ENCODE results near the gene ABHD11.

The ABHD11 gene

DNA sequence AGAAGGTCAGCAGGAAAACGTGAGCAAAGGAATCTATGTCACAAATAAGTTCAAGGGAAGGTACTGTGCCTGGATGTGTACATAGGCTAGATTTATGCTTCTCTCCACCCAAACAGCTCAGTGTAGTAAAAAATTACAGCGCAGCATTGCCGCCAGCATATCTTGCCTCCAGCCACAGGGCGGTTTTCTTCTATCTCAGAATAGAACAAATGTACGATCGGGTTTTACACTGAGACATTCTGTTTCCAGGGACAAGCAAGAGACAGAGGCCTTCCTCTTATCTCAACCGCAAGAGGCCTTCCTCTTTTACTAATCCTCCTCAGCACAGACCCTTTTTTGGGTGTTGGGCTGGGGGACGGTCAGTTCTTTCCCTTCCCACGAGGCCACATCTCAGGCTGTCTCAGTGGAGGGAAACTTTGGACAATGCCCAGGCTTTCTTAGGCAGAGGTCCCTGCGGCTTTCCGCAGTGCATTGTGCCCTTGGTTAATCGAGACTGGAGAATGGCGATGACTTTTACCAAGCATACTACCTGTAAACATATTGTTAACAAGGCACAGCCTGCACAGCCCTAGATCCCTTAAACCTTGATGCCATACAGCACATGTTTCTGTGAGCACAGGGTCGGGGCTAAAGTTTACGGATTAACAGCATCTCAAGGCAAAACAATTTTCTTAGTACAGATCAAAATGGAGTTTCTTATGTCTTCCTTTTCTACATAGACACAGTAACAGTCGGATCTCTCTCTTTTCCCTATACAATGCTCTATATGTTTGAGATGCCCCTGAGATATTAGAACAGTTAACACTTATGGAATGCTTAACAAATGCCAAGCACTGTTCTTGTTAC lies 11.6 kb upstream of the ABHD11 start:
- Histone ChIP-seq H3K36me3 (no peaks in the 10 kb centered on the region), H3K4me3 (ENCODE audit: low read depth, low read length) (no peak overlapping the region), H3K9me3 (ENCODE audit: severe bottlenecking) (no peaks in the 10 kb centered on the region), H3K27me3 (ENCODE audit: insufficient read depth, low read depth, severe bottlenecking) (no peaks in the 10 kb centered on the region), H3K27ac (no peak overlapping the region)
- TF ChIP-seq, protein P1, sequence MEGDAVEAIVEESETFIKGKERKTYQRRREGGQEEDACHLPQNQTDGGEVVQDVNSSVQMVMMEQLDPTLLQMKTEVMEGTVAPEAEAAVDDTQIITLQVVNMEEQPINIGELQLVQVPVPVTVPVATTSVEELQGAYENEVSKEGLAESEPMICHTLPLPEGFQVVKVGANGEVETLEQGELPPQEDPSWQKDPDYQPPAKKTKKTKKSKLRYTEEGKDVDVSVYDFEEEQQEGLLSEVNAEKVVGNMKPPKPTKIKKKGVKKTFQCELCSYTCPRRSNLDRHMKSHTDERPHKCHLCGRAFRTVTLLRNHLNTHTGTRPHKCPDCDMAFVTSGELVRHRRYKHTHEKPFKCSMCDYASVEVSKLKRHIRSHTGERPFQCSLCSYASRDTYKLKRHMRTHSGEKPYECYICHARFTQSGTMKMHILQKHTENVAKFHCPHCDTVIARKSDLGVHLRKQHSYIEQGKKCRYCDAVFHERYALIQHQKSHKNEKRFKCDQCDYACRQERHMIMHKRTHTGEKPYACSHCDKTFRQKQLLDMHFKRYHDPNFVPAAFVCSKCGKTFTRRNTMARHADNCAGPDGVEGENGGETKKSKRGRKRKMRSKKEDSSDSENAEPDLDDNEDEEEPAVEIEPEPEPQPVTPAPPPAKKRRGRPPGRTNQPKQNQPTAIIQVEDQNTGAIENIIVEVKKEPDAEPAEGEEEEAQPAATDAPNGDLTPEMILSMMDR (IDR thresholded peaks at IDR 0.05; ENCODE audit: low read depth, low read length), result no peak
- DNase-seq, result no peak

DNA sequence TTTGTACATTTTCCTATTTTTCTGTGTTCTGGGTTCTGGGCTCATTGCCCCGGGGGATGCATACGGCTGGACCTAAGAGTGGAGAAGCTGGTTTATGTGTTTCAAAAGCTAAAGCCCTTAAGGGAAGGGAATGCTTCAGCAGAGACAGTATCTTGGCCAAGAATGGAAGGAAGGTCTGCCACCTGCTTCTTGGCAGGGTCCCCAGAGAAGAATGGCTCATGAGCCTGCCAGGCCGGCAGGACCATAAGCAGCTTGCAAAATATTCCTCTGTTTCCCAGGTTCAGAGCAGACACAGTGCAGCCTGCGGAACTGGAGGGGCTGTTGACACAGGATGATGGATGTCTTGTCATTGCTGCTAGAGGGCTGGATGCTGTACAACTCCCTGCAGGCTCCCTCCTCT lies 7.8 kb upstream of the ABHD11 start:
- TF ChIP-seq, protein P1 (IDR thresholded peaks at IDR 0.05; ENCODE audit: low read depth, low read length), result no peak
- Histone ChIP-seq H3K4me3 (ENCODE audit: low read depth, low read length) (no peak overlapping the region), H3K27me3 (ENCODE audit: insufficient read depth, low read depth, severe bottlenecking) (no peaks in the 10 kb centered on the region), H3K9me3 (ENCODE audit: severe bottlenecking) (no peaks in the 10 kb centered on the region), H3K27ac (no peak overlapping the region), H3K36me3 (no peaks in the 10 kb centered on the region)
- no peak for DNase-seq

DNA sequence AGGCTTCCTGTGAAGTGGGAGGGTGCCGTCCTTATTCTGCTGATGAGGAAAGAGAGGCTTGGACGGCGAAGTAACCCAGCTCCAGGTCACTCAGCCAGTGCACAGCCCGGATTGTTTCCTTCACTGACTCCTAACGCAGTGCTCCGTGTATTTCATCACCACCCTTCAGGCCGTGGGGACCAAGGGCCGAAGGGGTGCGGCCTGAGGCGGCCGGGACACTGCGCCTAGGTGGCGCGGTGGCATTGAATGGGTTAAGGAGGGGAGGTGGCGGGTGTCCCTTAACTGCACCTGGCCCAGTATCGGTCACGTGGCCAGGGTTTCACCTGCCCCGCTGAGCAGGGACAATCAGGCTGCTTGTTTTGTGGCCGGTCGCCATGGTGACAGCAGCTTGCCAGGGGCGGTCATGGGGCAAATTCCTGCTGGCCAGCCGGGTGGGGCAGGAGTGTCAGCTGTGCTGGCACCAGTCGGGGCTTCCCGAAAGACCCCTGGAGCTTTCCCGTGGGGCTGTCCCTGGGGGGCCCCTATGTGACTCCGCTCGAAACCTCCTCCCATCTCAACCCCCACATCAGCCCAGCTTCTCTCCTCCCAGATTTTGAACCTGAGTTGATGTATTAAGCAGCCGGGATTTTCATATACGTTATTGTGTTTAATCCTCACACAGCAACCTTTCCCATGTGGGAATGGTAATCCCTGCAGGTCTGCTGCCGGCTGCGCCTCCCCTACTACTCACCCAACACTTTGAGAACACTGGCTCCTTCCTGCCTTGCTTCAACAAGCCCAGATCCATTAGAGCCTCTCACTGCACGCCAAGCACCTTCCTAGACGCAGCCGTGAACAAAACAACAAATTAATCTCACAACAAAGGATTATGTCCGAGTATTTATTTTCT lies 4.4 kb upstream of the ABHD11 start:
- Histone ChIP-seq H3K27ac (peak overlapping the region; percentile 72), H3K4me3 (ENCODE audit: low read depth, low read length) (peak overlapping the region; percentile 31), H3K27me3 (ENCODE audit: insufficient read depth, low read depth, severe bottlenecking) (no peaks in the 10 kb centered on the region), H3K36me3 (no peaks in the 10 kb centered on the region), H3K9me3 (ENCODE audit: severe bottlenecking) (no peaks in the 10 kb centered on the region)
- TF ChIP-seq, protein P1 (IDR thresholded peaks at IDR 0.05; ENCODE audit: low read depth, low read length), result no peak
- DNase-seq, result peak; percentile 76

DNA sequence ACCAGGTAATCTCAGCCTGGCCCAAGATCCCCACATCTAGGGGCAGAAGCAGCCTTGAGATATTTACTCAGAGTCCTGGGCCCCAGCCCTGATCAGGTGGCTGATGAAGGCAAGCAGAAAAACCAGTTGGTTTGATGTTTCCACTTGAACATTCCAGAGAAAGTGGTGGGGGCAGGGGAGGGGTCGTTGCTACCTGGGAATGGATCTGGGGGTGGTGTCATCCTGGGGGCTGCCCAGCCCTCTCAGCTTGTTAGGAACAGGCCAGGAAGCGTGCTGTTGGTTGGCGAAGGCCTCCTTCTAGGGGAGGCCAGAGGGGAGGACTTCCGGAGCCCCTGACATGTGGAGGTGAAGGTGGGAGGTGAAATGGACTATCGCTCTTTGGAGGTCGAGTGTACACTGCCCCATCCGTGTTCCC lies 3.7 kb upstream of the ABHD11 start:
- Histone ChIP-seq H3K4me3 (ENCODE audit: low read depth, low read length) (no peak overlapping the region), H3K9me3 (ENCODE audit: severe bottlenecking) (no peaks in the 10 kb centered on the region), H3K36me3 (peaks cover 5% of the 10 kb centered on the region), H3K27me3 (ENCODE audit: insufficient read depth, low read depth, severe bottlenecking) (no peaks in the 10 kb centered on the region), H3K27ac (peak overlapping the region; percentile 72)
- TF ChIP-seq, protein P1 (IDR thresholded peaks at IDR 0.05; ENCODE audit: low read depth, low read length), result no peak
- DNase-seq, result no peak

DNA sequence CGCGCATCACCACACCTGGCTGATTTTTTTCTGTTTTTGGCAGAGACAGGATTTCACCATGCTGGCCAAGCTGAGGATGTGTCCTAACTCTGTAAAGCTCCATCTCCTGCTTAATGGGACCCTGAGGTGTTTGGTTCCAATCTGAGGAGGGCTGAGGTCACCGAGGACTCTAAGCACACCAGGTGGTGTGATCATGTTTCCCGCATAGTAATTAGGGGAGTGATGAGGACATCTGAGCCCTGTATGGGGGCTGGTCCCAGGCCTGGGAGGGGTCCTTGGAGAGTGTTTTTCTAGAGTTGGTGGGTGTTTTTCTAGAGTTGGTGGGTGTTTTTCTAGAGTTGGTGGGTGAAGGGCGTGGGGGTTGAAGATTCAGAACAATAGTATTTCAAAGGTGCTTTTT lies 3.0 kb upstream of the ABHD11 start:
- Histone ChIP-seq H3K9me3 (ENCODE audit: severe bottlenecking) (no peaks in the 10 kb centered on the region), H3K4me3 (ENCODE audit: low read depth, low read length) (no peak overlapping the region), H3K36me3 (peaks cover 13% of the 10 kb centered on the region), H3K27ac (no peak overlapping the region), H3K27me3 (ENCODE audit: insufficient read depth, low read depth, severe bottlenecking) (no peaks in the 10 kb centered on the region)
- TF ChIP-seq, protein P1 (IDR thresholded peaks at IDR 0.05; ENCODE audit: low read depth, low read length), result no peak
- DNase-seq, result peak; percentile 31
